Neutrophil (primary cell): ENCODE data around the gene SYNPO2.

Experiments
- H3K27ac ChIP-seq: fragments of 200-600 bp; sonication (generic); 2 replicates; pipeline ENCODE4 v1.5.1; 2016; ENCODE audit warnings: mild to moderate bottlenecking, moderate library complexity
- H3K27me3 ChIP-seq: fragments of 200-600 bp; sonication (generic); 2 replicates; pipeline ENCODE4 v1.6.0; 2016; ENCODE audit warnings: mild to moderate bottlenecking
- H3K36me3 ChIP-seq: fragments of 200-600 bp; sonication (generic); 2 replicates; pipeline ENCODE4 v1.5.1; 2017
- H3K4me1 ChIP-seq, 2 experiments: fragments of 200-600 bp in 1 of 2; sonication (generic) in 1 of 2; 1 replicate in 1 of 2; 2 replicates in 1 of 2; pipeline versions ENCODE4 v1.5.1 to v1.6.1; 2013 to 2016; ENCODE audit warnings: low read depth in 1 of 2, low read length in 1 of 2, mild to moderate bottlenecking in 1 of 2, moderate library complexity in 1 of 2; ENCODE audit not compliant: control insufficient read depth in 1 of 2, insufficient read depth in 1 of 2
- H3K4me3 ChIP-seq, 2 experiments: fragments of 200-600 bp in 1 of 2; sonication (generic) in 1 of 2; 1 replicate in 1 of 2; 2 replicates in 1 of 2; pipeline ENCODE4 v1.5.1; 2013 to 2016; ENCODE audit warnings: low read depth in 1 of 2, low read length in 1 of 2, mild to moderate bottlenecking in 1 of 2, moderate library complexity in 1 of 2
- H3K9me3 ChIP-seq: fragments of 200-600 bp; sonication (generic); 2 replicates; pipeline ENCODE4 v1.5.1; 2016
- CTCF ChIP-seq: fragments of 200-600 bp; sonication (generic); IDR thresholded peaks from 2 replicates; pipeline ENCODE4 v1.5.1; 2016; ENCODE audit warnings: antibody characterized with exemption

The SYNPO2 gene

GRCh38 chr4:118920247-118920646 is 31.6 kb downstream of the SYNPO2 start:
- no peak for TF ChIP-seq CTCF
- no peaks in the 10 kb centered on the region for H3K9me3 ChIP-seq
- H3K4me1 ChIP-seq, result no peaks in the 10 kb centered on the region
- no peaks in the 10 kb centered on the region for H3K36me3 ChIP-seq
- no peak overlapping the region for H3K27ac ChIP-seq
- no peak overlapping the region for H3K4me3 ChIP-seq
- H3K27me3 ChIP-seq, result no peaks in the 10 kb centered on the region

GRCh38 chr4:118921786-118922185 is 33.1 kb downstream of the SYNPO2 start:
- no peaks in the 10 kb centered on the region for H3K27me3 ChIP-seq
- no peak for TF ChIP-seq CTCF
- H3K27ac ChIP-seq, result no peak overlapping the region
- H3K9me3 ChIP-seq, result no peaks in the 10 kb centered on the region
- no peak overlapping the region for H3K4me3 ChIP-seq
- H3K36me3 ChIP-seq, result no peaks in the 10 kb centered on the region
- no peaks in the 10 kb centered on the region for H3K4me1 ChIP-seq

GRCh38 chr4:118923891-118924290 is 35.2 kb downstream of the SYNPO2 start:
- Histone ChIP-seq H3K9me3 (no peaks in the 10 kb centered on the region), H3K4me3 (no peak overlapping the region), H3K36me3 (no peaks in the 10 kb centered on the region), H3K27ac (no peak overlapping the region), H3K4me1 (no peaks in the 10 kb centered on the region), H3K27me3 (no peaks in the 10 kb centered on the region)
- TF ChIP-seq CTCF, result no peak

- Histone ChIP-seq H3K4me1 (no peaks in the 10 kb centered on the region), H3K36me3 (no peaks in the 10 kb centered on the region), H3K27ac (no peak overlapping the region), H3K4me3 (no peak overlapping the region), H3K27me3 (no peaks in the 10 kb centered on the region), H3K9me3 (no peaks in the 10 kb centered on the region)
- TF ChIP-seq CTCF, result no peak
These were observed 39.3 kb downstream of the SYNPO2 start for GRCh38 chr4:118927974-118928373.

- H3K4me1 ChIP-seq, result no peaks in the 10 kb centered on the region
- no peaks in the 10 kb centered on the region for H3K9me3 ChIP-seq
- H3K27me3 ChIP-seq, result no peaks in the 10 kb centered on the region
- no peak overlapping the region for H3K27ac ChIP-seq
- H3K36me3 ChIP-seq, result no peaks in the 10 kb centered on the region
- no peak for TF ChIP-seq CTCF
- no peak overlapping the region for H3K4me3 ChIP-seq
These were observed 41.6 kb downstream of the SYNPO2 start for GRCh38 chr4:118930255-118930654.

- H3K27ac ChIP-seq, result no peak overlapping the region
- H3K4me3 ChIP-seq, result no peak overlapping the region
- H3K9me3 ChIP-seq, result no peaks in the 10 kb centered on the region
- H3K27me3 ChIP-seq, result no peaks in the 10 kb centered on the region
- H3K36me3 ChIP-seq, result no peaks in the 10 kb centered on the region
- no peak for TF ChIP-seq CTCF
- peaks cover 9 to 14% of the 10 kb centered on the region in 2 experiments for H3K4me1 ChIP-seq
These were observed 43.1 kb downstream of the SYNPO2 start for GRCh38 chr4:118931786-118932185.
